ENCODE measurements around the gene CLEC16A.

CLEC16A gene

DNA sequence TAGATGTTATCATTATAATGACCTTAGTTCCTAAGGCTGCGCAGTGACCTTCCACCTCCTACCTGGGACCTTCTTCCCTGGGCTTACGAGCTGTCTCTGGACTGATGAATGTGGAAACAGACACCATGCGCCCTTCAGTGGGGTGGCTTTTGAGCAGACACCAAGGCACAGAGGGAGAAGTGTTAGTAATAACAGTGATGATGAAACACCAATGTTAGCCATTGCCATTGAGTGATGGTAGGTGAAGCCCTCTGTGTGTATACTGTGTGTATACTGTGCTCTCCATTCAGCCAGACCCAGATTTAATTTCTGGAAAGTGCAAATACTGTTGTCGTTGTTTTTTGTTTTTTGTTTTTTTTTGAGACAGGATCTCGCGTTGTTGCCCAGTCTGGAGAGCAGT lies 44.5 kb downstream of the CLEC16A start:
- DNase-seq (ENCODE audit: low spot score): no peak

DNA sequence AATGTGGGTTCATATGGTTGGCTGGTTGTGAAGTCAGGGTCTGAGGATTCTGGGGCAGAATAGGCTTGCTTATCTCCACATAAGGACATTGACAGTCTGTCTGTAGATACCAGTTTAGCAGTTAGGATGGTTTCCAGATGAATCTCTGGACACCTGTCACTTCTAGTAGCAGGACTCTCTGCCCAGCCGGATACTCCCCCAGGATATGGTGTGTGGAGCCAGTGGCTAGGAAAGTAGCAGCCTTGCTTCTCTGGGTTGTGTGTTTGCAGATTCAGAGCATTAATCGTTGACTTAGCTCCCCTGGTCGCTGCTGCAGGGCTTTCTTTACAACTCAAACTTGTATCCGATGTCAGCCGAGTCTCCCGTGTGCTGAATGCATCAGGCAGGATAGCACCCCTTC lies 45.2 kb downstream of the CLEC16A start:
- DNase-seq (ENCODE audit: low spot score): no peak

DNA sequence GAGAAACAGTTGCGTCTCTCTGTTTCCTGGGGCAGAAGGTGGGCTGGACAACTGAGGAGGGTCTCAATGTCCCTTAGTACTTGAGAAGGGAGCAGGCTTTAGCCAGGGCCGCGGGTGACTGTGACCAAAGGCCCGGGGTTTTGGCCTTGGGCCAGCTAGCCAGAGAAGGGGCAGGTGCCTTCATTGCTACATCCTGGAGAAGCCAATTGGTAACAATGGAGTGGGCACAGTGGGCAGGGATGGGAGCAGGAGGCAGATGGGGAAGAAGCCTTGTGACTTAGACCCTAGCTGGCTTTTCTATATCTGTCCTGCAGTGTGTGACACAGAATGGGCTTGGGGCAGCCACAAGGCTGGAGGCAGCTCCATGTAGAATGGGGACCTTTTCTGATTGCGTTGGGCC lies 46.0 kb downstream of the CLEC16A start:
- no peak for DNase-seq (ENCODE audit: low spot score)

DNA sequence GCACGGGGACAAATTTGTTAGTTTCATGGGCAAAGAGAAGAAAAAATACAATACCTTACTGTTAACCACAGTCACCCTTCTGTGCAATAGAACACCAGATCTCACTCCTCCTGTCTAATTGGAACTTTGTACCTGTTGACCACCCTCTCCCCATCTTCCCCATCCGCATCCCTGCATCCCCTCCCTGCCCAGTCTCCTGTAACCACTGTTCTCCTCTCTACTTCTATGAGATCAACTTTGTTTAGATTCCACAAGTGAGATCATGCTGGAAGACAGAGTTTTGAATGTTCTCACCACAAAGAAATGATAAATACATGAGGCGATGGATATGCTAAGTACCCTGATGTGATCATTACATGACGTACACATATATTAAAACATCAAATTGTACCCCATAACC lies 47.7 kb downstream of the CLEC16A start:
- DNase-seq (ENCODE audit: low spot score): no peak

DNA sequence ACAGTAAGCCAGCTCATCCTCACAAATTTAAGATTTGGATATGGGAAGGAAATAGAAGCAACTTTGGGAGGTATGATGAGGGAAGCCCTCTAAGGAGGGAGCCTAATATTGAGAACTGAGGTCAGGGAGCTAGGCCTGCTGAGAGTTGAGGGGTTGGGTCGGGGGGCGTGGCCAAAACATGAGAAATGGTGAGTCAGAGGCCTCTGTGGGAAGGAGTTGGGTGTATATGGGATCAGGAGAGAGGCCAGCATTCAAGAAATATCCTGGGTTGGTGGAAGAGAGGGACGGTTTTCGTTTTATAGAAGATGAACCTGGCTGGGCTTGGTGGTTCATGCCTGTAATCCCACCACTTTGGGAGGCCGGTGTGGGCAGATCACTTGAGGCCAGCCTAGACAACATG lies 48.4 kb downstream of the CLEC16A start:
- no peak for DNase-seq (ENCODE audit: low spot score)

DNA sequence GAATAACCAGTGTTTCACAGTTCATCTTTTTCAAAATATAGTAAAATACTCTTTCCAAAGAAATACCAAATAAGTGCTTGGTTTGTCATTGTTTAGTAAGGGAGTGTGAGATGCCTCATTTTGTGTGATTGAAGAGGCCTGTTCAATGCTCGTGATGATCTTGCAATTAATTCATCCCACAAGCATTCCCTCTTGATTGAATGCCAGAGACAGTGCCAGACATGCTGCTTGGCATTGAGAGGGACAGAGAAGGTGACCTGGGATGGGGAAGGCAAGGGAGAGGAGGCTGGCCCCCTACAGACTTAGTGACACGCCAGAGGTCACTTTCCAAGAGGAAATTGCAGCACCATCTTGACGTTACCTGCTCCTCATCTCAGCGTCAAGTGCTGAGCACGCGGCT lies 49.3 kb downstream of the CLEC16A start:
- DNase-seq (ENCODE audit: low spot score): no peak

DNA sequence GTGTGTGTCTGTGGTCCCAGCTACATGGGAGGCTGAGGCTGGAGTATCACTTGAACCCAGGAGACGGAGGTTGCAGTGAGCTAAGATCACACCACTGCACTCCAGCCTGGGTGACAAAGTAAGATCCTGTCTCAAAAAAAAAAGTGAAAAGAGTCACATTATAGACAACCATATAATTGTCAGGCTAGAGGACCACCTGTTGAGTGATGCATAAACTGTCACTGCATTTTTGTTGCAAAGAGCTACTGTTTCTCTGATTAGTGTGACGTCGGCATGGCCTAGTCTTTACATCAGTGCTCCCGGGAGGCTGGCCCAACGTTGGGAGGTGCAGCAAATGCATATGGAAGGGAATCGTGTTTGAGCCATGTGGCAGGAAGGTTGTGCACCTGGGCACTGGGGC lies 50.2 kb downstream of the CLEC16A start:
- DNase-seq (ENCODE audit: low spot score): no peak

DNA sequence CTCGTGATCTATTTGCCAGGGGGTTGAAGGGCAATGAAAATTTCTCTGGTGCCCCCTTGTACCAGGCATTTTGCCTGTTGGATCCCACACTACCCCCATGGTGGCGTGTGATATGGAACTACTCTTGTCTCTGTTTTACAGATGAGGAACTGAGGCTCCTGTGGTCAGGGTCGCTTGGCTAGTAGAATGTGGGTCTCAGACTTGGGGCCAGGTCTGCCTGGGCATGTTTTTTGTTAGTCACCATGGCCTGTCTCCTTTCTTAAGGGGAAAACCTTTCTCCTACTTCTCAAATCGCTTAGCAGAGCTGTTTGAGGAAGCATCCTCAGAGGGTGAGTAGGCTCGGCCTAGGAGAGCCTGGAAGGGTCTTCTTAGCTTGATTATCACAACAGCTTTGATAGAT lies 51.2 kb downstream of the CLEC16A start:
- no peak for DNase-seq (ENCODE audit: low spot score)

DNA sequence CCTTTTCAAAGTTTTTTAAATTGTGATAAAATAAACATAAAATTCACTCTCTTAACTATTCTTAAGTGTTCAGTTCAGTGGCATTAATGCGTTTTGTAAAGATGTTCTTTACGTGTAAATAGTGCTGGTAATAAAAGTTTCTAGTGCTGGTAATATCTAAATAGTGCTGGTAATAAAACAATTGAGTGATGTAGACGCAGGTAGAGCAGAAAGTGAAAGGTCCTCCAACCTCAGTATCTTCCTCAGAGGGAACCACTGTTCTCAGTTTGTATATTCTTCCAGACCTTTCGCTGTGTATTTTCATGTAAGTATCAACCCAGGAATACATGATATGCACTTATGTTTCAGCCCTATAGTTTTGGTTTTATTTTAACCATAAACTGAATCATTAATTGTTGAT lies 53.1 kb downstream of the CLEC16A start:
- DNase-seq (ENCODE audit: low spot score): no peak

DNA sequence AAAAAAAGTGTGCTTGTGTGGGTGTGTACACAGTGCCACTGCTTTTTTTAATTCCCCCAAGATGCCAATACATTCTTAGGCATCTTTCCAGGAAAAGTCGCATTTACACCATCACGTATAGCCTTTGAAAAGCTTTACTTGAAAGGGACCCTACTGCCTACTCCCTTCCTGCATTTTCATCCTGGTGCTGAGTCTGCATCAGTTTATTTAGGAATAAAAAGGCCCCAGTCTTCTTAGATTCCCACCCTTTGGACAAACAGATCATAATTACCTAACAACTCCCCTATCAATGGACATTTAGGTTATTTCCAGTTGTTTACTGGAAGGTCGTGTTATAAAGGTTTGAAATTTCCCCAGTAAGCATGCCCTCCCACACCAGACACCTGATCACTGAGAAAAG lies 54.9 kb downstream of the CLEC16A start:
- no peak for DNase-seq (ENCODE audit: low spot score)

DNA sequence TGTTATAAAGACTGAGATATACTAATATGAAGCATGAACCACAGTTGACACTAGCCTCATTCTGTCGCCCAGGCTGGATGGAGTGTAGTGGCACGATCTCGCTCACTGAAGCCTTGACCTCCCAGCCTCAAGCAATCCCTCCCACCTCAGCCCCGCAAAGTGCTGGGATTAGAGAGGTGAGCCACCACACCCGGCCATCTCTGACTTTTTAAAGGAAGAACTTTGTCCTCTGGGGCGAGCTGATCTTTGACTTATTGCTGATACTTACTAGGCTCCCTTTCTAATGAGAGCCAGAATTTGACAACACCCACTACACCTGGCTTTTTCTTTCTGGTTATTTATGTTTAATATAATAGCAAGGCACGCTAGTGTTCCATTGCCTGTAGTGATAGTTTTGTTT lies 57.2 kb downstream of the CLEC16A start:
- DNase-seq (ENCODE audit: low spot score): no peak

DNA sequence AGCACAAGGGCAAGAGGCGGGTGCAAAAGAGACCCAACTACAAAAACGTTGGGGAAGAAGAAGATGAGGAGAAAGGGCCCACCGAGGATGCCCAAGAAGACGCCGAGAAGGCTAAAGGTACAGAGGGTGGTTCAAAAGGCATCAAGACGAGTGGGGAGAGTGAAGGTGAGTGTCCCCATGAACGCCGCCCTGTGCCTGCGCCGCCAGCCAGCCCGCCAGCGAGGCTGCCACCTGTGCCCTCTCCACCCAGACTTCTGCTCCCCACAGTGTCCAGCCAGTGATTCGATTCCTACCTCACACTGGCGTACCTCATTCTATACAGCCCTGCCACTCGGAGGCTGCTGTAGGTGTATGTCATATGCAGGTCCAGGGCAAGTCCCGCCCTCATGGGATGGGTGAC lies 58.8 kb downstream of the CLEC16A start:
- DNase-seq (ENCODE audit: low spot score): no peak

DNA sequence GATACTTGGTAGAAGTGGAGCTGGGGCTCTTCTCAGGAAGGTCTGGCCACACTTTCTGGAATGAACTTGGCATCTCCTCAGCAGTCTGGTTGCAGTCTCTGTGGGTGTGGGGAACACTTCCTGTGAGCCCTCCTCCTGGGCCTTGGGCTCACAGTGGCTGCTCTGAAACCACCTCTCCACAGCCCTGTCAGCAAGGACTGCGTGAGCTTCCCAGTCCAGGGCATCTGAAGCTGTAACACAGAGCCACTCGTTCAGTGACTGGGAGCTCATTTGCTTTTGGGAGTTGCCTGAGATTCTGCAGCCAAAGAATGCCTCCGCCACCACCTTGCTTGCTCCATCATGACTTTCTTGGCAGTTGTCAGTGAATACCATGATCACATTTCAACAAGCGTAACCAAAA lies 60.0 kb downstream of the CLEC16A start:
- DNase-seq (ENCODE audit: low spot score): no peak

DNA sequence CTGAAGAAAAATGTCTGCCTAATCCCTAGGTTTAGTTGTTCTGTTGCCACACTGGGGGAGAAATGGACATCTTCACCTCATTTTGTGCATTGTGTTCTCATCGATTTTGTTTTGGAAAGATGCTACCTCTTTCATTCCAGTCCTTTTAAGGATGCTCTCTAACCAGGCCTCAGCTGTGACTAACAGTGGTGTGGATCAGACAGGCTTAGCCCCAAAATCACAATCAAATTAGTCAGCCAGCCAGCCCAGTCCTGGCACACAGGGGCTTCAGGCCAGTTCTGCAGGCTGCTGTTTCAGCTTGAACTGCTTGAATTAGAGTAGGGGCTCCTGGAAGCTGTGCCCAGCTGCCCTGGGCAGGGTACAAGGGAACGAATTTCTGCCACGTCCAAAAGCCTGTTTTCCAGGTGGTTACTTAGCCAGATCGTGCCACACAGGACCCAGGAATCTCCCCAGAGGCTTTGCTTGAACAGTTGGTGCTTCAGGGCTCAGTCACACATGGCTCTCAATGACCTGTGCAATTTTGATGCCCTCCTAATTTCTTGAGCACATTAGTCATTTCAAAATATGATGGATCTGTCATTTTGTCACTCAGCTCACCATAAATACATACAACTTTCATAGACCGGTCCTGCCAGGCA lies 60.7 kb downstream of the CLEC16A start:
- DNase-seq (ENCODE audit: low spot score): no peak

DNA sequence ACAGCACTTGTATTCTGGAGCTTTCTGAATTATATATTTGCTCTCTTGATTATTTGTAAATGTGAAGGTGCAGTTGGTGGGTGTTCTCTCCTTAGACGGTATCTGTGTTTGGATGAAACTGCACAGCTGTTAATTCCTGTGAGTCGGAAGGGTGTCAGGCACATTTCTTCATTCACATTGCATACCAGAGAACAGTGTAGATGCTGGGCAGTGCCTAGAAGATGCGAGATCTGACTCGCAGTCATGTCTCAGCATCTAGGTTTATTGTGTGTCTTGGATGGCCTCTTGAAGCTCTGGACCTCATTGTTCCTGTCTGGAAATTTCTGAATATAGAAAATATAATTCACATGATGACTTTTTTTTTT lies 61.2 kb downstream of the CLEC16A start:
- no peak for DNase-seq (ENCODE audit: low spot score)

DNA sequence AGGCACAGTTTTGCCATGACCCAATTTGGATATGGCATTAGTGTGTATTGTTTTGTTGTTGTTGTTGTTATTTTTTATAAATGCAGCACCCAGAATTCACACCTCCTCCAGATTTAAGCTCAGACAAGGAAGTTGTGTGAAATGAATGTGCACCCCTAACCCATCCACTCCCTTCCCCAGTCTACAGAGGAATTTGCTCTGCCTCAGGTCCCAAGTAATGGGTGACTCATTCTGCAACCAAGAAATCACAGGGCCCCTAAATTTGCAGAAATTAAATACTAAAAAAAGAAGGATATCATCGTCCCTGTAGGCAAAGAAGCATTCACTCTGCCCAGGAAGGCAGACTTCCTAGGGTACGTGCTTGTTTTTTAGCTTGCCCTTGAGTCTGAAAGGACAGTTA lies 62.3 kb downstream of the CLEC16A start:
- no peak for DNase-seq (ENCODE audit: low spot score)

DNA sequence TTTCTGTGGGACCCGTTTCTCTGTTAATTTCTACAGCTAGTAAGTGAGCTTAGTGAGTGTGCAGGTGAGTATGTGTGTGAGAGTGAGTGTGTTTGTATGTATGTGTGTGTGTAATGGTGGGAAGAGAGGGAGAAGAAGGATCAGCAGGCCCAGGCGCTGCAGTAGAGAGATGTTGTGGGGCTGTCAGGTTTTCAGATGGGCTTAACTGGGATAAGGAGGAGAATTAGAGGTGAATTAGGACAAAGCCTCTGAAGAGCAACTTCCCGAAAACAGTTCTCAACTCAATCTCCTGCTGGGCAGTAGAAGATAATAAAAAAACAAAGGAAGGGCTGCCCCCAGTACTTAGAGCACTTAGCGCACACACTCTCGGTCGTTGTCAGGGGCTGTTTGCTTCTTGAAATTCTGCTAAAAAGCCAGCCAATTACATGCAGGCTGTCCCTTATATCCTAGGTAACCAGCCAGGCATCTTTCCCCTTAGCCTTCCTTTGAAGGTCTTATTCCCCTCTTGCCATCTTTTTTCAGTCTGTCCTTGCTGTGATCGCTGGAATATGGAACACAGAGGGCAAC lies 63.4 kb downstream of the CLEC16A start:
- no peak for DNase-seq (ENCODE audit: low spot score)

DNA sequence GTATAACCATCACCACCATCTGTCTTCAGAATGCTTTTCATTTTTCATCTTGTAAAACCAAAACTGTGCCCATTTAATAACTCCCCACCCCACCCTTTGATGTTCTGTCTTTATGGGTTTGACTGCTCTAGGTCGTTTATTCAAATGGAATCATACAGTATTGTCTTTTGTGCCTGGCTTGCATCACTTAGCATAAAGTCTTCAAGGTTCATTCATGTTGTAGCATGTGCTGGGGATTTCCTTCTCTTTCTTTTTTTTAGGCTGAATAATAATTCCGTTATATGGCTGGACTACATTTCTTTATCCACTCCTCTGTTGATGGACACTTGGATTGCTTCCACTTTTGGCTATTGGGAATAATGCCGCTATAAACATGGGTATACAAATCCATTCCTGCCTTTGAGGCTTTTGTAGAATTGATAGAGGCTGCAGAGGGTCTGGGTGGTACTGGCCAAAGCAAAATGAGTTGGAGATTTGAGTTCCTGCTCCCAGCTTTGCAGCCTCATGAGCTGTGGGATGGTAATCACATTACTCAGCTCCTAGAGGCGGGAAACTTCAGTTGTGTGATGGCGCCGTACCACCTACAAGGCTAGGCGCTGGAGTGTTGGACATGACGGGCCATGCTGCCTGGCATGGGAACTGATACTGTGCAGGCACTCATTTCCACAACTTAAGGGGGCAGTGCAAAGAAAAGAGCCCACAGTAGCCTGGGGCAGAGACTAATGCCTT lies 64.8 kb downstream of the CLEC16A start:
- no peak for DNase-seq (ENCODE audit: low spot score)

DNA sequence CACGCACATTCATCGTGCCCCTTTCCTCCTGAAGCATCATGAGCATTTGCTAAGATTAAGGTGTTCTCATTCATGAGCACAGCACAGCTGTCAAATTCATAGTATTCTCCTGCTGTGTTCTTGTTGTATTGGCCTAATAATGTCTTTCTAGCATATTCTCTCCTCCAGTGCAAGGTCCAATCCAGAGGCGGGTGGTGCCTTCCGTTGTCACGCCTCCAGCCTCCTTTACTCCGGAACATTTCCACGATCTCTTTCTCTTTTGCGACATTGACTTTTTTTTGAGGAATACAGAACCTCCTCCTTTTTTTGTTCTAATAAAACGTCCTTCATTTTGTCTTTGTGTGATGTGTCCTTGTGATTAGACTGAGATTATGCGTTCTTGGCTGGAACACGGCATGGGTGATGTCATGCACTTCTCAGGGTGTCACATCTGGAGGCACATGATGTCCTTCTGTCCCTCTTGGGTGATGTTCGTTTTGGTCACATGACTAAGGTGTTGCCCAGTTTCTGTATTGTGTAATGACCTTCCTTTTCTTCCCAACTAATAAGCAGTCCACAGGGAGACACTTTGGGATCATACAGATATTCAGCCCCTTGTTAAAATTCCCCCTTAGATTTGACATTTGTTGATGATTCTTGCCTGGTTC lies 66.3 kb downstream of the CLEC16A start:
- DNase-seq (ENCODE audit: low spot score): no peak

DNA sequence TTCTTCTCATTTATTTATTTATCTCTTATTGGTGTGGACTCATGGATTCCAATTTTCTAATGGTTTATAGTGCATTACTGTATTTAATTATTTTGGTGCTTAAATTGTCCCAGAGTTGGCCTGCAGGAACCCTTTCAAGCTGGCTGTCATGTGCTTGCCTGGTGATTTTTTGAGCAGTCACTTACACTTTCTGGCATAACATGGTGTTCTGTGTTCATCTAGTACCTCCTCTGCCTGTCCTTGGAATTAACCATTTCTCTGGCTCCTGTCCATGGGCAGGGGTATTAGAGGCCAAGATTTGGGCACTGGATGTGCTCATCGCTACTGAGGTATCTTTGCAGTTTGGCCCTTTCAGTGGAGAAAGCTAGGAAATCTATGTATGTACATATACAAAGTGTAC lies 67.0 kb downstream of the CLEC16A start:
- no peak for DNase-seq (ENCODE audit: low spot score)

DNA sequence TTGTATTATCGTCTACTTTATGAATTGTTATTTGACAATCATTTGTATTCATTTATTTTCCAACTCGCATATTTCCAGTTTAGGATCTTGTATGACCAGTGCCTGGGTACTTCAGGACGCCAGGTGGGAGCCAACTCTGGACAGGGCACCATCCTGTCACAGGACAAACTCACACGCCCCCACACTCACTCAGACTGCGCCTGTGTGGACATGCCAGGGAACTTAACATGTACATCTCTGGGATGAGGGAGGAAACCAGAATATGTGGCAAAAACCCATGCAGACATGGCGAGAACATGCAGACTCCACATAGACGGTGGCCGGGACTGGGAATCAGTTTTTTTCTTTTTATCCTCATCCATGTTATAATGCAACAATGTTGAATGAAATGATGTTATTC lies 68.5 kb downstream of the CLEC16A start:
- DNase-seq (ENCODE audit: low spot score): no peak

DNA sequence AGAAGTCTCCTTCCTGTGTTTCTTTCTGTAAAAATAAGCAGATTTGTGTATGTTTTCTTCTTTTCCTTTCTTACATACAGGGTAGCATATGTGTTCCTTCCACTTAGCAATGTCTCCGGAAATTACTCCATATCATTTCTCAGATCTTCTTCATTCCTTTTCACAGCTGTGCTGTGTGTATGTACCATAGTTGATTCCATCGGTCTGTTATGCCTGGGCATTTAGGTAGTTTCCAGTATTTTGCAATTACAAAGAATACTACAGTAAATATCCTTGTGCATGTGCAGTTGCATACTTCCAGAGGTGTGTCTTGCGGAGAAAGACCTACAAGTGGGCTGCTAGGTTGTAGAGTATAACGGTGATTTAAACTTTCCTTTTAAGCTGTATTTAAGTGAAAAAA lies 69.8 kb downstream of the CLEC16A start:
- no peak for DNase-seq (ENCODE audit: low spot score)

DNA sequence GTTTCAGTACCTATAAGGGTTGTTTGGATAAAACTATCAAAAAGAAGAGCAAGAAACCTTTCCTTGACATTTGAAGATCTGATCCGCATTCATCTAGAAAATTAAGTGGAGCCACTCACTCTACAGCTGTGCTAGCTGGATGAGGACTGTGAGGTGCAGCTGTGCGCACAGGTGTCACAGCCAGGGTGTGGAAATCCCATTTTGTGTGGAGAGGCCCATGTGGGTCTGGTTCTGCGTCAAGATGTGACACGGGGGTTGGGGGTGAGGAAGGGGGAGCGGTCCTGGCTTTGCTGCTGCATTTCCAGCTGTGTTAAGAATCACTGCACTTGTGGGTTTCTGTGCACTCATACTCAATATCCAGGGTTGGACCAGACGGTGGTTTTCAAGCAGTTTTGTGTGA lies 70.7 kb downstream of the CLEC16A start:
- no peak for DNase-seq (ENCODE audit: low spot score)
